Cardiac muscle cell (in vitro differentiated cells and primary cell): ENCODE data around the gene LRRN3. TPM values are rescaled to one million over a fixed set of nuclear protein-coding genes. Genes with fewer than 3 reads are reported as not detected.
A peak's percentile ranks its signal among the peaks of the same experiment; 100 is the strongest.

Experiments
- DNase-seq, 2 donors: peaks; one replicate each; pipeline versions ENCODE4 v3.0.0 to v3.0.0-alpha.2; 2010 to 2017; ENCODE audit warnings: low read depth in 1 of 2, low spot score in 1 of 2
- H3K27ac ChIP-seq: fragments of 200-600 bp; sonication (generic); 2 replicates; pipeline ENCODE4 v1.5.1; 2016
- H3K27me3 ChIP-seq: fragments of 200-600 bp; sonication (generic); 2 replicates; pipeline ENCODE4 v1.6.0; 2016; ENCODE audit warnings: control low read depth
- H3K36me3 ChIP-seq: fragments of 200-600 bp; sonication (generic); 2 replicates; pipeline ENCODE4 v1.5.1; 2016; ENCODE audit warnings: control low read depth
- H3K4me1 ChIP-seq: fragments of 200-600 bp; sonication (generic); 2 replicates; pipeline ENCODE4 v1.8.1; 2017; ENCODE audit warnings: low read depth, mild to moderate bottlenecking, mixed run types
- H3K4me3 ChIP-seq: fragments of 200-600 bp; sonication (generic); 2 replicates; pipeline ENCODE4 v1.5.1; 2016; ENCODE audit warnings: mild to moderate bottlenecking
- H3K9me3 ChIP-seq: fragments of 200-600 bp; sonication (generic); 2 replicates; pipeline ENCODE4 v1.5.1; 2017; ENCODE audit warnings: low read depth, mild to moderate bottlenecking, control low read depth
- polyA plus RNA-seq: library from polyadenylated mRNA; unstranded; fragments of >200 nt; fragmentation: Nextera tagmentation; extraction: Ambion mirVana; gene quantifications from 2 replicates; pipeline ENCODE4 v1.2.1, GENCODE V29; 2016
- total RNA-seq: library from RNA; depleted of rRNA; stranded (reverse); fragments of >200 nt; gene quantifications from 2 replicates; pipeline ENCODE4 v1.2.3, GENCODE V29; 2016
- TF ChIP-seq, protein P1 (sequence below): IDR thresholded peaks from 2 replicates; pipeline ENCODE4 v1.5.1; 2012; ENCODE audit warnings: low read depth, mild to moderate bottlenecking, low read length

LRRN3 gene
- total and polyA plus RNA-seq, 2 experiments from 2014 or later: 43.7 to 84.6 TPM

DNA sequence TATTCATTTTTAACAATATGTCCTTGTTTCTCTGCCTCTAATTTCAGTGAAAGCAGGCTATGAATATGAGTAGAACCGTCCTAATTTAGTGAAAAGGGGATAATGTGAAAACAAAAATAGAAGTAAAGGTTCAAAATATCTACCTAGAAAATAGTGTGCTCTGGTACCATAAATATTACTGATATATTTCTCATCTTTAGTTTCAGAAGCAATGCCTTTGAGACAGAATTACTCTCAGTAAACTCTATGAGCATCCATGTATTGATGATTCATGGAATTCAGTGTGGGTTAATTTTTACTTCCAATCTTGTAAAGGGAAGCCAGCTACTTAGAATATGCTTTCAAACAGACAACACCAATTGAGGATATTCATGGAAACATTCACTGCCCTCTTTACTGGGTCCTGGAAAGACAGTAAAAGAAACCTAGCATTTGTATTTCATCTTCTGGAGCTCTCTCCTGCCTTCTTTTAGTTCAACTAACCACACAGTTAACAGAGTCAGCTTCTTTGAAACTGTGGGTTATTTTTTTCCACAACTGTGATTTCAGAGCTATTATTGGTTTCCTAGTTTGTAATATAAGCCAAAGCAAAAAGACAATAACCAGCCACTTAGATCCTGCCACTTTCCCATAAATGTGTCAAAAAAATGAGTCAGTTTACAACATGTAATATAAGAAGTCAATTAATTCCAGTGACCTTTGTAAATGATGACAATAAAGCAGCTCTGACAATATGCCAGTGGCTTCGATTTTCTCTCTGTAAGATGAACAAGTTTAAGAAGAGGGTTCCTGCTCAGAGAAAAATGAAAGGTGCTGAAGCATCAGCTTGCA, 1.7 kb downstream of the LRRN3 start:
- DNase-seq: no peak
- no peaks in the 10 kb centered on the region for H3K36me3 ChIP-seq
- peak overlapping the region; percentile 1 for H3K27ac ChIP-seq
- no peaks in the 10 kb centered on the region for H3K9me3 ChIP-seq
- peak overlapping the region; percentile 54 for H3K4me3 ChIP-seq
- no peaks in the 10 kb centered on the region for H3K27me3 ChIP-seq
- TF ChIP-seq, protein P1, sequence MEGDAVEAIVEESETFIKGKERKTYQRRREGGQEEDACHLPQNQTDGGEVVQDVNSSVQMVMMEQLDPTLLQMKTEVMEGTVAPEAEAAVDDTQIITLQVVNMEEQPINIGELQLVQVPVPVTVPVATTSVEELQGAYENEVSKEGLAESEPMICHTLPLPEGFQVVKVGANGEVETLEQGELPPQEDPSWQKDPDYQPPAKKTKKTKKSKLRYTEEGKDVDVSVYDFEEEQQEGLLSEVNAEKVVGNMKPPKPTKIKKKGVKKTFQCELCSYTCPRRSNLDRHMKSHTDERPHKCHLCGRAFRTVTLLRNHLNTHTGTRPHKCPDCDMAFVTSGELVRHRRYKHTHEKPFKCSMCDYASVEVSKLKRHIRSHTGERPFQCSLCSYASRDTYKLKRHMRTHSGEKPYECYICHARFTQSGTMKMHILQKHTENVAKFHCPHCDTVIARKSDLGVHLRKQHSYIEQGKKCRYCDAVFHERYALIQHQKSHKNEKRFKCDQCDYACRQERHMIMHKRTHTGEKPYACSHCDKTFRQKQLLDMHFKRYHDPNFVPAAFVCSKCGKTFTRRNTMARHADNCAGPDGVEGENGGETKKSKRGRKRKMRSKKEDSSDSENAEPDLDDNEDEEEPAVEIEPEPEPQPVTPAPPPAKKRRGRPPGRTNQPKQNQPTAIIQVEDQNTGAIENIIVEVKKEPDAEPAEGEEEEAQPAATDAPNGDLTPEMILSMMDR: no peak
- peaks cover 27% of the 10 kb centered on the region for H3K4me1 ChIP-seq

DNA sequence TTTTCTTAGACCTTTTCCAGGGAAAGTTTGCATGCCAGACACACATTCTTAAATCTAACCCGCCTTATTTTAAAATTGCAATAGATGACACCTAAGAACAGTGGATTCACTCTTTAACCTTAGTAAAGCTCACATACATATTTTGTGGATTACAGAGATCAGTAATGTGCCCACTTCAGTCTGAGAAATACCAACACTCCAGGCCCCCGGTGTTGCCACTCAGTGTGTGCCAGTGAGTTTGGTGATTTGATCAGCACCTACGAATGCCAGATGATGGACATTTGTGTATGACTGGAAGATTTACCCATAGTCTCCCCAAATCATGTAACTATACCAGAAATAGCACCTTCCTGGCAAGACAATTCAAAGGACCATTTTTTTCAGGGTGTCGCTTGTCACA, 2.6 kb downstream of the LRRN3 start:
- TF ChIP-seq, protein P1: no peak
- peak overlapping the region; percentile 54 for H3K4me3 ChIP-seq
- H3K4me1 ChIP-seq: peaks cover 36% of the 10 kb centered on the region
- no peak overlapping the region for H3K27ac ChIP-seq
- H3K27me3 ChIP-seq: no peaks in the 10 kb centered on the region
- H3K9me3 ChIP-seq: no peaks in the 10 kb centered on the region
- H3K36me3 ChIP-seq: no peaks in the 10 kb centered on the region
- no peak for DNase-seq

DNA sequence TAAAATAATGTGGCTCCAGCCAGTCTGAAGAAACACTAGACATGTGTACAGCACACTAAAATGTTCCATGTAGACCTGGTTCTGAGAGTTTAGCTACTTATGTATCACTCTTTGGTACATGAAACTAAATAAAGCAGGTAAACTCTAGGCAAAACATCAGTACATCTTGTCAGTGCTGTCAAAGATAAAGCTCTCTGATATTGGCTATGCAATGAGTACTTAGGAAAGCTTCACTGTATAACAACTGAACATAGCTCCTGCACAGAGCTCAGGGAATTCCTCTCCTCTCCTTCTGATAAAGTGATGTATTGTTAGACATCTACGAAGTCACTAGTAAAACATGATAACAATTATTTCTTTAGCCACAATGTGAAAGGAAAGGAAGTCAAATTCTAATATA, 3.5 kb downstream of the LRRN3 start:
- DNase-seq: no peak
- Histone ChIP-seq H3K4me1 (peaks cover 36% of the 10 kb centered on the region), H3K4me3 (peak overlapping the region; percentile 54), H3K27me3 (no peaks in the 10 kb centered on the region), H3K36me3 (no peaks in the 10 kb centered on the region), H3K27ac (no peak overlapping the region), H3K9me3 (no peaks in the 10 kb centered on the region)
- TF ChIP-seq, protein P1: no peak

DNA sequence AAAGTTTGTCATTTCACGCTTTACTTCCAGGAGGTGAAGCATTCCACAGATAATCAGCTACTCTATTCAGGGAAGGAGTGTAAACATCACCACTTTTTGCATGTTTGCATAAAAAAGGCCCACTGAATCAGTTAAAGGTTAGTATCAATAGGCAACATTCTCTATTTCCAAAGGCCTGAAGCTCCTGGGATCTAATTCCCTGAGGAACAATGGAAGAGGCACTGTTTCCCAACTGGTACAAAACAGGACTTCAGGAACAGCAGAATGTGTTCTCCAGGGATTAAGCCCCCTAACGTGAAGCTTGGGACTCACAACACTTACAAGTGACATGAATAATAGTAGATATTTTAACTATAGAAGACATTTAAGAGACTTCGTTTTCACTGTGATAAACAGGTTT, 6.1 kb downstream of the LRRN3 start:
- TF ChIP-seq, protein P1: no peak
- Histone ChIP-seq H3K4me3 (no peak overlapping the region), H3K4me1 (peaks cover 36% of the 10 kb centered on the region), H3K9me3 (no peaks in the 10 kb centered on the region), H3K27me3 (no peaks in the 10 kb centered on the region), H3K27ac (no peak overlapping the region), H3K36me3 (peaks cover 3% of the 10 kb centered on the region)
- DNase-seq: no peak

DNA sequence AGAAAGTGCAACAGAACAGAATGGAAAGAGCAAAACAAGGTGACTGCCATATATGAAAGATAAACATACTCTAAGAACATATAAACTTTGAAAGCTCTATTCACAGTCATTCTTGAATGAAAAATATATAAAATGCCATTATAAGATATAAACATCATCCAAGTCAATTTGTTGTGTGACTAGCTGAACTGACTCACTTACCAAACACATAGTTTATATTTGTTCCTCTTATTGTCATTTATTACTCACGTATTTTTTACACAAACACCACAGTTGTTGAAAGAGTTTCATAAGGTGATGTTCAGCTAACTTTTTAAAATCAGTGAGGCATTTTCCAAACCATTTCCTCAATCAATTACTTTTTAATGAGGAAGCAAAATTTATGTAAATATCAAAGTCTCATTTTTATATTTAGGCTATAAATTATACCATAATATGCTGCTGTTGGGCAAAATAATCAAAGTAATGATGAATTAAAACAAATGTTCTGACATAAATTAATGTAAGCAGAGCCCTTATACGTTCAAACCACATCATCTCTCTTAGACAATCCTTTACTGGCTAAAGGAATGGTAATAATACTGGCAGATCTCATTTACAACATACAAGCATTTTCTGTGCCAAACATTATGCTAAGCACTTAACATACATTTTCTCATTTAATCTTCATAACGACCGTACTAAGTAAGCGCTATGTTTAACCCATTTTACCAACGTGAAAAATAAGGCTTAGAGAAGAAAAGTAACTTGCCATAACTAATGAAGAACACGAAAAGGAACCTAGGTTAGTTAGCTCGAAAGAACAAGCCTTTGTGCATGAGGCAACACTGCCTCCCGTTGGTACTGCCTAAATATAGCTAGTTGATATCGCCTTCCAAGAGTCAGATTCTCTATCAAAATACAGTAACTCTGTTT, 7.3 kb downstream of the LRRN3 start:
- Histone ChIP-seq H3K4me1 (peaks cover 36% of the 10 kb centered on the region), H3K4me3 (peak overlapping the region; percentile 1), H3K27me3 (no peaks in the 10 kb centered on the region), H3K9me3 (no peaks in the 10 kb centered on the region), H3K36me3 (peaks cover 3% of the 10 kb centered on the region), H3K27ac (no peak overlapping the region)
- peak; percentile 50 to 67 for DNase-seq
- TF ChIP-seq, protein P1: peak; percentile 63
